ENCODE measurements around the gene MCRIP2.

DNA sequence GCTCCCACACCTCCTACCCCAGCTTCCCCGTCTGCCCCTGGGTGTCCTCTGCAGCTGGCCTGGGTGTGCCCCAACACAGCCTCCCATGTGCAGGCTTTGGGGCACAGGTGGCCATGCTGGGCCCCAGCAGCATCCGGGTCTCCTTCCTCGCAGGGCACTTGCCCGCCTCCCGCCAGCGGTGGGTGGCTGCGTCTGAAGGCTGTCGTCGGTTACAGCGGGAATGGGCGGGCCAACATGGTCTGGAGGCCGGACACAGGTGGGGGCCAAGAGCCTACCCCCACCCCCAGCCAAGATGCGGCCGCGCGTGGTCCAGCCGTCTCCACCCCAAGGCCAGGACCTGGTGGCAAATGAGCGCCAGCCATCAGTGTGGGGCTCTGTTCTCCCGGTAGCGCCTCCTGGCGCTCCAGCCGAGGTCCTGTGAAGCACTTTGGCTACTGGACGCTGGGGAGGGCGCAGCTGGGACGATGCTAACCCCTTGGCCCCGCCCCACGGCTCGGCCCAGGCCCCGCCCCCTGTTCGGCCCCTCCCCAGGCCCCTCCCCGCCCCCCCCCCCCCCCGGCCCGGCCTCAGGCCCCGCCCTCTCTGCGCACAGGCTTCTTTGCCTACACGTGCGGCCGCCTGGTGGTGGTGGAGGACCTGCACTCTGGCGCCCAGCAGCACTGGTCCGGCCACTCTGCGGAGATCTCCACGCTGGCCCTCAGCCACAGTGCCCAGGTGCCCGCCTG is 19.0 kb downstream of the MCRIP2 start:
- TF ChIP-seq, protein P1, sequence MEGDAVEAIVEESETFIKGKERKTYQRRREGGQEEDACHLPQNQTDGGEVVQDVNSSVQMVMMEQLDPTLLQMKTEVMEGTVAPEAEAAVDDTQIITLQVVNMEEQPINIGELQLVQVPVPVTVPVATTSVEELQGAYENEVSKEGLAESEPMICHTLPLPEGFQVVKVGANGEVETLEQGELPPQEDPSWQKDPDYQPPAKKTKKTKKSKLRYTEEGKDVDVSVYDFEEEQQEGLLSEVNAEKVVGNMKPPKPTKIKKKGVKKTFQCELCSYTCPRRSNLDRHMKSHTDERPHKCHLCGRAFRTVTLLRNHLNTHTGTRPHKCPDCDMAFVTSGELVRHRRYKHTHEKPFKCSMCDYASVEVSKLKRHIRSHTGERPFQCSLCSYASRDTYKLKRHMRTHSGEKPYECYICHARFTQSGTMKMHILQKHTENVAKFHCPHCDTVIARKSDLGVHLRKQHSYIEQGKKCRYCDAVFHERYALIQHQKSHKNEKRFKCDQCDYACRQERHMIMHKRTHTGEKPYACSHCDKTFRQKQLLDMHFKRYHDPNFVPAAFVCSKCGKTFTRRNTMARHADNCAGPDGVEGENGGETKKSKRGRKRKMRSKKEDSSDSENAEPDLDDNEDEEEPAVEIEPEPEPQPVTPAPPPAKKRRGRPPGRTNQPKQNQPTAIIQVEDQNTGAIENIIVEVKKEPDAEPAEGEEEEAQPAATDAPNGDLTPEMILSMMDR (IDR thresholded peaks at IDR 0.05; ENCODE audit: low read length): peak; percentile 29
- TF ChIP-seq EZH2 (IDR thresholded peaks at IDR 0.05; ENCODE audit: borderline replicate concordance, low read length): no peak
